Astrocyte (in vitro differentiated cells and primary cell): ENCODE data around the gene SRGN. TPM values are rescaled to one million over a fixed set of nuclear protein-coding genes. Genes with fewer than 3 reads are reported as not detected.

Experiments used
- DNase-seq: peaks from one replicate; pipeline ENCODE4 v3.0.0-alpha.2; 2010; ENCODE audit warnings: low read depth
- FAIRE-seq: peaks from 2 replicates; lab custom pipeline; 2011; peaks lifted over from hg19 to GRCh38; lab: Jason Lieb, UNC
- H2AFZ ChIP-seq: 2 replicates; pipeline ENCODE4 v1.6.0; 2012; ENCODE audit warnings: low read depth, low read length, inconsistent platforms
- H3K27ac ChIP-seq: 2 replicates; pipeline ENCODE4 v1.5.1; 2011; ENCODE audit warnings: low read depth, low read length, inconsistent platforms
- H3K27me3 ChIP-seq: 2 replicates; pipeline ENCODE4 v1.6.0; 2011; ENCODE audit warnings: low read length, inconsistent platforms; ENCODE audit not compliant: insufficient read depth
- H3K36me3 ChIP-seq: 2 replicates; pipeline ENCODE4 v1.5.1; 2011; ENCODE audit warnings: low read length, inconsistent platforms; ENCODE audit not compliant: insufficient read depth
- H3K4me1 ChIP-seq: 2 replicates; pipeline ENCODE4 v1.5.1; 2011; ENCODE audit warnings: low read length, inconsistent platforms; ENCODE audit not compliant: insufficient read depth
- H3K4me2 ChIP-seq: 2 replicates; pipeline ENCODE4 v1.6.0; 2012; ENCODE audit warnings: low read length, inconsistent platforms
- H3K4me3 ChIP-seq: 2 replicates; pipeline ENCODE4 v1.5.1; 2011; ENCODE audit warnings: low read depth, mild to moderate bottlenecking, low read length, inconsistent platforms; ENCODE audit not compliant: insufficient read depth
- H3K79me2 ChIP-seq: 2 replicates; pipeline ENCODE4 v1.6.0; 2012; ENCODE audit warnings: mild to moderate bottlenecking, low read length, inconsistent platforms; ENCODE audit not compliant: insufficient read depth
- H3K9ac ChIP-seq: 2 replicates; pipeline ENCODE4 v1.6.0; 2012; ENCODE audit warnings: mild to moderate bottlenecking, low read length, inconsistent platforms
- H3K9me3 ChIP-seq: 2 replicates; pipeline ENCODE4 v1.5.1; 2012; ENCODE audit warnings: low read depth, mild to moderate bottlenecking, low read length, inconsistent platforms; ENCODE audit not compliant: insufficient read depth
- H4K20me1 ChIP-seq: 2 replicates; pipeline ENCODE4 v1.6.0; 2012; ENCODE audit warnings: low read length, inconsistent platforms; ENCODE audit not compliant: insufficient read depth
- H3K27ac Mint-ChIP-seq: one replicate; pipeline ENCODE4 v1.8.0; 2021; ENCODE audit warnings: mild to moderate bottlenecking, mixed read lengths; ENCODE audit not compliant: unreplicated experiment
- H3K27me3 Mint-ChIP-seq: one replicate; pipeline ENCODE4 v1.8.0; 2021; ENCODE audit warnings: low read depth, mixed read lengths; ENCODE audit not compliant: unreplicated experiment
- H3K36me3 Mint-ChIP-seq: one replicate; pipeline ENCODE4 v1.8.0; 2021; ENCODE audit warnings: low read depth, mixed read lengths; ENCODE audit not compliant: unreplicated experiment
- H3K4me1 Mint-ChIP-seq: one replicate; pipeline ENCODE4 v1.8.0; 2021; ENCODE audit warnings: low read depth, mixed read lengths; ENCODE audit not compliant: unreplicated experiment
- H3K4me3 Mint-ChIP-seq: one replicate; pipeline ENCODE4 v1.8.0; 2021; ENCODE audit warnings: mild to moderate bottlenecking, moderate library complexity, mixed read lengths; ENCODE audit not compliant: unreplicated experiment
- H3K9me3 Mint-ChIP-seq: one replicate; pipeline ENCODE4 v1.8.0; 2021; ENCODE audit warnings: mild to moderate bottlenecking, mixed read lengths; ENCODE audit not compliant: unreplicated experiment
- EZH2 ChIP-seq: IDR thresholded peaks from 2 replicates; pipeline ENCODE4 v1.6.1; 2012; ENCODE audit warnings: mild to moderate bottlenecking, low read length, inconsistent platforms; ENCODE audit not compliant: insufficient read depth
- total RNA-seq: library from RNA; stranded (reverse); gene quantifications from 2 replicates; pipeline ENCODE4 v1.2.1, GENCODE V29; 2021
- TF ChIP-seq, protein P1 (sequence below): IDR thresholded peaks from 2 replicates; pipeline ENCODE4 v1.5.1; 2011; ENCODE audit warnings: low read depth, mild to moderate bottlenecking, inconsistent platforms, low read length, moderate library complexity; ENCODE audit not compliant: insufficient read depth

The SRGN gene
- total RNA-seq, 1 donor from 2014 or later = 0.30 TPM

DNA sequence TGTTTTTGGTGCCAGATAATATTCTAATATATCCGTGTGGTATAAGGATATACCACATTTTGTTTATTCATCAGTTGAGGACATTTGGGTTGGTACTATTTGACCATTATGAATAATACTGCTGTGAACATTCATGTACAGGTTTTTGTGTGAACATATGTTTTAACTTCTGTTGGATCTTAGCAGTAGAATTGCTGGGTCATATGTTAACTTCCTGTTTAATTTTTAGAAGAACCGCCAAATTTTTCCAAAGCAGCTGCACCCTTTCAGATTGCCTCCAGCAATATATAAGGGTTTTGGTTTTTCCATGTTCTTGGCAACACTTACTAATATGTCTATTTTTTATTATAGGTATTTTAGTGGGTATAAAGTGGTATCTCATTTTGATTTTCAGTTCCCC is 58.9 kb downstream of the SRGN start:
- H3K4me3 ChIP-seq = no peak overlapping the region
- no peak for FAIRE-seq
- Mint-ChIP-seq H3K4me3 (no peak overlapping the region), H3K4me1 (no peaks in the 10 kb centered on the region), H3K27ac (no peak overlapping the region), H3K36me3 (peaks cover 2% of the 10 kb centered on the region), H3K27me3 (no peaks in the 10 kb centered on the region), H3K9me3 (no peaks in the 10 kb centered on the region)
- H3K9ac ChIP-seq = no peak overlapping the region
- H3K27me3 ChIP-seq = no peaks in the 10 kb centered on the region
- no peak overlapping the region for H3K4me2 ChIP-seq
- no peak for TF ChIP-seq EZH2
- TF ChIP-seq, protein P1, sequence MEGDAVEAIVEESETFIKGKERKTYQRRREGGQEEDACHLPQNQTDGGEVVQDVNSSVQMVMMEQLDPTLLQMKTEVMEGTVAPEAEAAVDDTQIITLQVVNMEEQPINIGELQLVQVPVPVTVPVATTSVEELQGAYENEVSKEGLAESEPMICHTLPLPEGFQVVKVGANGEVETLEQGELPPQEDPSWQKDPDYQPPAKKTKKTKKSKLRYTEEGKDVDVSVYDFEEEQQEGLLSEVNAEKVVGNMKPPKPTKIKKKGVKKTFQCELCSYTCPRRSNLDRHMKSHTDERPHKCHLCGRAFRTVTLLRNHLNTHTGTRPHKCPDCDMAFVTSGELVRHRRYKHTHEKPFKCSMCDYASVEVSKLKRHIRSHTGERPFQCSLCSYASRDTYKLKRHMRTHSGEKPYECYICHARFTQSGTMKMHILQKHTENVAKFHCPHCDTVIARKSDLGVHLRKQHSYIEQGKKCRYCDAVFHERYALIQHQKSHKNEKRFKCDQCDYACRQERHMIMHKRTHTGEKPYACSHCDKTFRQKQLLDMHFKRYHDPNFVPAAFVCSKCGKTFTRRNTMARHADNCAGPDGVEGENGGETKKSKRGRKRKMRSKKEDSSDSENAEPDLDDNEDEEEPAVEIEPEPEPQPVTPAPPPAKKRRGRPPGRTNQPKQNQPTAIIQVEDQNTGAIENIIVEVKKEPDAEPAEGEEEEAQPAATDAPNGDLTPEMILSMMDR = no peak
- peaks cover 64% of the 10 kb centered on the region for H3K79me2 ChIP-seq
- no peak for DNase-seq
- no peaks in the 10 kb centered on the region for H3K4me1 ChIP-seq
- no peaks in the 10 kb centered on the region for H3K36me3 ChIP-seq
- peaks cover 26% of the 10 kb centered on the region for H4K20me1 ChIP-seq
- H3K27ac ChIP-seq = no peak overlapping the region
- H2AFZ ChIP-seq = no peak overlapping the region
- no peaks in the 10 kb centered on the region for H3K9me3 ChIP-seq

DNA sequence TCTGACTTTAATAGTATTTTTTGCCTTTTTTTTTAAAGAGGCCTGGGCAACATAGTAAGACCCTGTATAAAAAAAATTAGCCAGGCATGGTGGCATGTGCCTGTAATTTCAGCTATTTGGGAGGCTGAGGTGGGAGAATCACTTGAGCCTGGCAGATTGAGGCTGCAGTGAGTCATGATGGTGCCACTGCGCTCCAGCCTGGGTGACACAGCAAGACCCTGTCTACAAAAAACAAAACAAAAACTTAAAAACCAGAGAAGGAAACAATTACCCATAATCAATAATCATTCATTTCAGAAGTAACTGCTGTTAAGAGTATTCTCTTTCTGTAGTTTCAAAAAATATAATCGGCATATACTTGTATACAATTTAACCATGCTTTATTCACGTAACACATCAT is 64.1 kb downstream of the SRGN start:
- H3K79me2 ChIP-seq = peaks cover 22% of the 10 kb centered on the region
- Mint-ChIP-seq H3K4me1 (no peaks in the 10 kb centered on the region), H3K27ac (no peak overlapping the region), H3K27me3 (no peaks in the 10 kb centered on the region), H3K9me3 (peaks cover 2% of the 10 kb centered on the region), H3K4me3 (no peak overlapping the region), H3K36me3 (peaks cover 3% of the 10 kb centered on the region)
- H2AFZ ChIP-seq = no peak overlapping the region
- H3K4me3 ChIP-seq = no peak overlapping the region
- no peaks in the 10 kb centered on the region for H3K4me1 ChIP-seq
- peaks cover 26% of the 10 kb centered on the region for H4K20me1 ChIP-seq
- H3K27me3 ChIP-seq = no peaks in the 10 kb centered on the region
- H3K36me3 ChIP-seq = no peaks in the 10 kb centered on the region
- TF ChIP-seq EZH2 = no peak
- TF ChIP-seq, protein P1 = no peak
- DNase-seq (no peak), FAIRE-seq (no peak)
- H3K9me3 ChIP-seq = no peaks in the 10 kb centered on the region
- H3K4me2 ChIP-seq = no peak overlapping the region
- H3K27ac ChIP-seq = no peak overlapping the region
- no peak overlapping the region for H3K9ac ChIP-seq

DNA sequence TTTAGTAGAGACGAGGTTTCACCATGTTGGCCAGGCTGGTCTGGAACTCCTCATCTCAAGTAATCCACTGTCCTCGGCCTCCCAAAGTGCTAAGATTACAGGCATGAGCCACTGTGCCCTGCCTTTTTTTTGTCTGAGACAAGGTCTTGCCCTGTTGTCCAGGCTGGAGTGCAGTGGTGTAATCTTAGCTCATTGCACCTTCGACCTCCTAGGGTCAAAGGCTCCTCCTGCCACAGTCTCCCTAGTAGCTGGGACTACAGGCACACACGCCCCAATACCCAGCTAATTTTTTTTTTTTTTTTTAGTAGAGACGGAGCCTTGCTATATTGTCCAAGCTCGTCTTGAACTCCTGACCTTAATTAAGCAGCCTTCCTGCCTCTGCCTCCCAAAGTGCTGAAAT is 65.3 kb downstream of the SRGN start:
- H3K4me2 ChIP-seq = no peak overlapping the region
- H4K20me1 ChIP-seq = peaks cover 28% of the 10 kb centered on the region
- peaks cover 3% of the 10 kb centered on the region for H3K36me3 Mint-ChIP-seq
- no peak overlapping the region for H2AFZ ChIP-seq
- no peaks in the 10 kb centered on the region for H3K4me1 Mint-ChIP-seq
- no peaks in the 10 kb centered on the region for H3K27me3 ChIP-seq
- no peak overlapping the region for H3K27ac ChIP-seq
- TF ChIP-seq, protein P1 = no peak
- H3K27ac Mint-ChIP-seq = no peak overlapping the region
- H3K36me3 ChIP-seq = peaks cover 5% of the 10 kb centered on the region
- H3K9me3 Mint-ChIP-seq = peaks cover 2% of the 10 kb centered on the region
- no peaks in the 10 kb centered on the region for H3K9me3 ChIP-seq
- FAIRE-seq (no peak), DNase-seq (no peak)
- peaks cover 15% of the 10 kb centered on the region for H3K79me2 ChIP-seq
- H3K9ac ChIP-seq = no peak overlapping the region
- H3K27me3 Mint-ChIP-seq = no peaks in the 10 kb centered on the region
- H3K4me1 ChIP-seq = no peaks in the 10 kb centered on the region
- H3K4me3 Mint-ChIP-seq = no peak overlapping the region
- H3K4me3 ChIP-seq = no peak overlapping the region

Other genes with a start within 250 kb of the SRGN start
- gene DDX50, start 186.8 kb upstream of the SRGN start, total RNA-seq = 34.2 and 37.1 TPM in 2 replicates
- 116 and 125 TPM in 2 replicates for gene DDX21, start 131.9 kb upstream of the SRGN start, total RNA-seq
- 34.9 and 39.2 TPM in 2 replicates for gene KIFBP, start 99.3 kb upstream of the SRGN start, total RNA-seq
- gene VPS26A, start 36.1 kb downstream of the SRGN start, total RNA-seq = 51.8 and 61.6 TPM in 2 replicates
- 31.8 and 34.4 TPM in 2 replicates for gene SUPV3L1, start 92.1 kb downstream of the SRGN start, total RNA-seq
- 4.2 and 4.3 TPM in 2 replicates for gene HKDC1, start 132.2 kb downstream of the SRGN start, total RNA-seq
- 94.5 and 95.0 TPM in 2 replicates for gene HK1, start 190.4 kb downstream of the SRGN start, total RNA-seq